HCT116 (cell line): Measurements from ENCODE around the gene SPIRE2. TPM values are rescaled to one million over a fixed set of nuclear protein-coding genes. Genes with fewer than 3 reads are reported as not detected.

Experiments used
- ATAC-seq: fragments of 200-7000 bp; cut with Tn5 transposase; 2 replicates; pipeline ENCODE4 v1.9.1; 2020; ENCODE audit warnings: mild to moderate bottlenecking, moderate library complexity
- BruUV-seq: library from RNA; stranded (reverse); fragments of 400-500 nt; replicated peaks from 2 replicates; lab custom pipeline; 2021; lab: Mats Ljungman, UMichigan
- CTCF ChIA-PET: fragments of 300-600 bp; sonication (Branson Sonifier 250); formaldehyde crosslinking; loops from one replicate; lab custom pipeline; 2021; ENCODE audit warnings: antibody characterized with exemption; lab: Charles Lee
- POLR2A ChIA-PET: fragments of 300-600, 350-600 bp; sonication (Branson Sonifier 250); formaldehyde crosslinking; loops from one replicate; lab custom pipeline; 2021; ENCODE audit warnings: antibody characterized with exemption; lab: Charles Lee
- RAD21 ChIA-PET, 2 experiments: fragments of 300-600 bp; sonication (Branson Sonifier 250); formaldehyde crosslinking; loops; one replicate each; lab custom pipeline; 2023; ENCODE audit warnings: low total read pairs in 2 of 2; ENCODE audit not compliant: uncharacterized antibody in 2 of 2, unreplicated experiment in 2 of 2, low non-redundant PET in 1 of 2; lab: Charles Lee
- DNase-seq: peaks from one replicate; pipeline ENCODE4 v3.0.0-alpha.2; 2010; ENCODE audit warnings: low read depth, low spot score
- H2AFZ ChIP-seq: fragments of 200-600 bp; shearing (Covaris generic), sonication (generic); 2 replicates; pipeline ENCODE4 v1.6.1; 2017; ENCODE audit warnings: low read depth, mixed run types, mixed read lengths, antibody characterized with exemption, low read length; ENCODE audit not compliant: poor library complexity, severe bottlenecking
- H3K27ac ChIP-seq: 2 replicates; pipeline ENCODE4 v1.5.1; 2012; ENCODE audit warnings: low read depth, low read length
- H3K27me3 ChIP-seq: fragments of 200-600 bp; sonication (generic); 2 replicates; pipeline ENCODE4 v1.6.1; 2016; ENCODE audit warnings: mixed run types, low read length, mixed read lengths; ENCODE audit not compliant: insufficient read depth
- H3K36me3 ChIP-seq, 2 experiments: fragments of 200-500 bp in 1 of 2; fragments of 200-600 bp in 1 of 2; sonication (Bioruptor generic) in 1 of 2; sonication (generic) in 1 of 2; 2 replicates each; pipeline versions ENCODE4 v1.5.1 to v1.6.1; 2014 to 2016; ENCODE audit warnings: low read length in 2 of 2, inconsistent platforms in 1 of 2, mixed read lengths in 1 of 2, mixed run types in 1 of 2; ENCODE audit not compliant: insufficient read depth in 2 of 2, control insufficient read depth in 1 of 2
- H3K4me1 ChIP-seq, 2 experiments: fragments of 200-600 bp in 1 of 2; sonication (generic) in 1 of 2; 2 replicates each; pipeline versions ENCODE4 v1.5.1 to v1.6.1; 2012 to 2017; ENCODE audit warnings: low read length in 2 of 2, inconsistent platforms in 1 of 2, mild to moderate bottlenecking in 1 of 2, mixed read lengths in 1 of 2, mixed run types in 1 of 2, moderate library complexity in 1 of 2; ENCODE audit not compliant: insufficient read depth in 2 of 2, control insufficient read depth in 1 of 2
- H3K4me2 ChIP-seq: fragments of 200-600 bp; sonication (generic); 2 replicates; pipeline ENCODE4 v1.6.1; 2017; ENCODE audit warnings: mixed run types, low read length, mixed read lengths
- H3K4me3 ChIP-seq, 2 experiments: fragments of 200-600 bp in 1 of 2; sonication (generic) in 1 of 2; replicated peaks in 1 of 2; 2 replicates each; pipeline ENCODE4 v1.5.1; 2011 to 2016; ENCODE audit warnings: low read length in 2 of 2, control low read depth in 1 of 2, low read depth in 1 of 2, mild to moderate bottlenecking in 1 of 2, mixed read lengths in 1 of 2, mixed run types in 1 of 2
- H3K79me2 ChIP-seq: fragments of 200-600 bp; sonication (generic); 2 replicates; pipeline ENCODE4 v1.6.1; 2017; ENCODE audit warnings: mild to moderate bottlenecking, mixed run types, low read length, moderate library complexity, mixed read lengths; ENCODE audit not compliant: insufficient read depth
- H3K9ac ChIP-seq: fragments of 200-600 bp; sonication (generic); 2 replicates; pipeline ENCODE4 v1.6.1; 2016; ENCODE audit warnings: low read length, mixed read lengths
- H3K9me2 ChIP-seq: fragments of 200-600 bp; sonication (generic), shearing (Covaris generic); 2 replicates; pipeline ENCODE4 v1.6.1; 2017; ENCODE audit warnings: mixed run types, mild to moderate bottlenecking, moderate library complexity; ENCODE audit not compliant: insufficient read depth
- H3K9me3 ChIP-seq, 2 experiments: fragments of 200-500 bp in 1 of 2; fragments of 200-600 bp in 1 of 2; sonication (Bioruptor generic) in 1 of 2; sonication (generic) in 1 of 2; 2 replicates each; pipeline ENCODE4 v1.6.1; 2014 to 2017; ENCODE audit warnings: low read length in 2 of 2, mixed read lengths in 2 of 2, inconsistent platforms in 1 of 2, low read depth in 1 of 2, mild to moderate bottlenecking in 1 of 2, mixed run types in 1 of 2, moderate library complexity in 1 of 2; ENCODE audit not compliant: control insufficient read depth in 1 of 2, insufficient read depth in 1 of 2
- H4K20me1 ChIP-seq: fragments of 200-600 bp; sonication (generic), shearing (Covaris generic); 2 replicates; pipeline ENCODE4 v1.6.1; 2017; ENCODE audit warnings: mixed run types, mild to moderate bottlenecking, moderate library complexity; ENCODE audit not compliant: insufficient read depth
- ELF1 ChIP-seq: IDR thresholded peaks from 2 replicates; pipeline ENCODE4 v1.6.1; 2012; ENCODE audit warnings: low read depth, borderline replicate concordance
- EZH2 ChIP-seq: fragments of 200-600 bp; sonication (generic); IDR thresholded peaks from 2 replicates; pipeline ENCODE4 v1.6.1; 2017; ENCODE audit warnings: antibody characterized with exemption, mixed run types
- JUND ChIP-seq: IDR thresholded peaks from 2 replicates; pipeline ENCODE4 v1.6.1; 2012
- POLR2A ChIP-seq: IDR thresholded peaks from 2 replicates; pipeline ENCODE4 v1.7.0; 2011; ENCODE audit warnings: borderline replicate concordance; ENCODE audit not compliant: insufficient read depth, insufficient read length; ENCODE audit errors: extremely low read depth
- POLR2AphosphoS5 ChIP-seq: IDR thresholded peaks from 2 replicates; pipeline ENCODE4 v1.6.1; 2011; ENCODE audit warnings: mild to moderate bottlenecking, low read depth, low read length, moderate library complexity
- SIN3A ChIP-seq: IDR thresholded peaks from 2 replicates; pipeline ENCODE4 v1.6.1; 2012; ENCODE audit warnings: low read depth
- SP1 ChIP-seq: IDR thresholded peaks from 2 replicates; pipeline ENCODE4 v1.6.1; 2012; ENCODE audit warnings: low read depth
- SRF ChIP-seq: IDR thresholded peaks from 2 replicates; pipeline ENCODE4 v1.6.1; 2012; ENCODE audit warnings: low read depth
- YY1 ChIP-seq: IDR thresholded peaks from 2 replicates; pipeline ENCODE4 v1.6.1; 2011; ENCODE audit warnings: low read length, low read depth, moderate library complexity, mild to moderate bottlenecking; ENCODE audit not compliant: insufficient replicate concordance; ENCODE audit errors: extremely low read depth
- ZFX ChIP-seq: fragments of 450-650 bp; IDR thresholded peaks from 2 replicates; pipeline ENCODE4 v1.6.1; 2017
- intact Hi-C: fragments of 100-400 bp; cut with micrococcal nuclease; formaldehyde crosslinking; loops from 2 replicates; pipeline ENCODE4 v1.10.0; 2022
- total RNA-seq: library from RNA; stranded (reverse); gene quantifications from one replicate; pipeline ENCODE4 v1.2.1, GENCODE V29; 2021; ENCODE audit not compliant: unreplicated experiment
- TF ChIP-seq, protein P1 (sequence below): IDR thresholded peaks from 2 replicates; pipeline ENCODE4 v1.6.1; 2012
- TF ChIP-seq, protein P2 (sequence below): IDR thresholded peaks from 2 replicates; pipeline ENCODE4 v1.6.1; 2012; ENCODE audit warnings: low read depth

SPIRE2 gene
- total RNA-seq, 1 experiment from 2014 or later, result 21.2 TPM

DNA sequence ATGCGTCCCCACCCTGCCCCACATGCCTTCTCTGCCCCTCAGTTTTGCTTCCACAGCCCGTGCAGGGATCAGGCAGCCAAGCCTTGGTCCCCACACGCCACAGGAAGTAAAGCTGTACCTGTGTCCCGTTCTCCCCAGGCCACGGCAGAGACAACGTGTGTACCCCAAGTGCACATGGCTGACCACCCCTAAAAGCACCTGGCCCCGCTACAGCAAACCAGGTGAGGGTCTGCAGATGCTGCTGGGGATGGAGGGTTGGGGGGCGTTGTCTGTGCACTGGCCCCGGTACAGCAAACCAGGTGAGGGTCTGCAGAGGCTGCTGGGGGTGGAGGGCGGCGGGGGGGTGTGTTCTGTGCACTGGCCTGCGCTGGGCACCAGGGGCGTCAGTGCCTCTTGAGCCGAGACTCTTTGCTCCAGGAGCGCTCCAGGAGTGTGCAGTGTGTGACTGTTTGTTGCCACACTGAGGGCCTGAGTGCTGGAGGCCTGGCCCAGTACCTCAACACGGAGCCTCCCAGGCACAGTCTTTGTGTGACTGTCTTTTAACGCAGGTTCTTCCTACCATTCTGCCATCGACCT is 63.9 kb downstream of the SPIRE2 start:
- Histone ChIP-seq H3K27ac (no peak overlapping the region), H3K9me3 (no peaks in the 10 kb centered on the region), H3K79me2 (peaks cover 22% of the 10 kb centered on the region; the same call in 1 of the 2 replicates), H3K4me3 (no peak overlapping the region), H3K9me2 (no peaks in the 10 kb centered on the region), H2AFZ (no peak overlapping the region), H3K9ac (no peak overlapping the region), H3K27me3 (no peaks in the 10 kb centered on the region), H3K4me1 (no peaks in the 10 kb centered on the region), H3K36me3 (peaks cover 55 to 75% of the 10 kb centered on the region in 2 experiments), H4K20me1 (no peaks in the 10 kb centered on the region), H3K4me2 (no peak overlapping the region)
- DNase-seq (no peak), ATAC-seq (peak; percentile 59)
- ChIA-PET POLR2A (no interaction called here), CTCF (no interaction called here), RAD21 (no interaction called here)
- no TSS peak for BruUV-seq
- TF ChIP-seq SRF (no peak), ZFX (no peak), SIN3A (no peak), POLR2AphosphoS5 (no peak), POLR2A (no peak), SP1 (no peak), ELF1 (no peak), YY1 (no peak), EZH2 (no peak), JUND (no peak)
- TF ChIP-seq, protein P1, sequence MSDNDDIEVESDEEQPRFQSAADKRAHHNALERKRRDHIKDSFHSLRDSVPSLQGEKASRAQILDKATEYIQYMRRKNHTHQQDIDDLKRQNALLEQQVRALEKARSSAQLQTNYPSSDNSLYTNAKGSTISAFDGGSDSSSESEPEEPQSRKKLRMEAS, result no peak
- TF ChIP-seq, protein P2, sequence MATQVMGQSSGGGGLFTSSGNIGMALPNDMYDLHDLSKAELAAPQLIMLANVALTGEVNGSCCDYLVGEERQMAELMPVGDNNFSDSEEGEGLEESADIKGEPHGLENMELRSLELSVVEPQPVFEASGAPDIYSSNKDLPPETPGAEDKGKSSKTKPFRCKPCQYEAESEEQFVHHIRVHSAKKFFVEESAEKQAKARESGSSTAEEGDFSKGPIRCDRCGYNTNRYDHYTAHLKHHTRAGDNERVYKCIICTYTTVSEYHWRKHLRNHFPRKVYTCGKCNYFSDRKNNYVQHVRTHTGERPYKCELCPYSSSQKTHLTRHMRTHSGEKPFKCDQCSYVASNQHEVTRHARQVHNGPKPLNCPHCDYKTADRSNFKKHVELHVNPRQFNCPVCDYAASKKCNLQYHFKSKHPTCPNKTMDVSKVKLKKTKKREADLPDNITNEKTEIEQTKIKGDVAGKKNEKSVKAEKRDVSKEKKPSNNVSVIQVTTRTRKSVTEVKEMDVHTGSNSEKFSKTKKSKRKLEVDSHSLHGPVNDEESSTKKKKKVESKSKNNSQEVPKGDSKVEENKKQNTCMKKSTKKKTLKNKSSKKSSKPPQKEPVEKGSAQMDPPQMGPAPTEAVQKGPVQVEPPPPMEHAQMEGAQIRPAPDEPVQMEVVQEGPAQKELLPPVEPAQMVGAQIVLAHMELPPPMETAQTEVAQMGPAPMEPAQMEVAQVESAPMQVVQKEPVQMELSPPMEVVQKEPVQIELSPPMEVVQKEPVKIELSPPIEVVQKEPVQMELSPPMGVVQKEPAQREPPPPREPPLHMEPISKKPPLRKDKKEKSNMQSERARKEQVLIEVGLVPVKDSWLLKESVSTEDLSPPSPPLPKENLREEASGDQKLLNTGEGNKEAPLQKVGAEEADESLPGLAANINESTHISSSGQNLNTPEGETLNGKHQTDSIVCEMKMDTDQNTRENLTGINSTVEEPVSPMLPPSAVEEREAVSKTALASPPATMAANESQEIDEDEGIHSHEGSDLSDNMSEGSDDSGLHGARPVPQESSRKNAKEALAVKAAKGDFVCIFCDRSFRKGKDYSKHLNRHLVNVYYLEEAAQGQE, result no peak
- intact Hi-C loops, result no loop called here
